SK-N-SH (cell line): Measurements from ENCODE around the gene NKX6-2. TPM values are rescaled to one million over a fixed set of nuclear protein-coding genes. Genes with fewer than 3 reads are reported as not detected.

Experiments
- CTCF ChIA-PET: fragments of 300-600, 350-600 bp; formaldehyde crosslinking; extraction: SDS; loops from one replicate; lab custom pipeline; 2021; lab: Yijun Ruan, JAX
- POLR2A ChIA-PET: fragments of 350-600 bp; sonication (Branson Sonifier 250); formaldehyde crosslinking; extraction: SDS; loops from one replicate; lab custom pipeline; 2020; ENCODE audit warnings: antibody characterized with exemption, inconsistent platforms; lab: Yijun Ruan, JAX
- DNase-seq: peaks from one replicate; pipeline ENCODE4 v3.0.0; 2012
- H2AFZ ChIP-seq: fragments of 200-600 bp; sonication (generic); 2 replicates; pipeline ENCODE4 v1.8.1; 2016; ENCODE audit warnings: antibody characterized with exemption, mild to moderate bottlenecking, low read depth
- H3F3A ChIP-seq: fragments of 200-600 bp; sonication (generic); replicated peaks from 2 replicates; pipeline ENCODE3; 2016; ENCODE audit warnings: antibody characterized with exemption, mild to moderate bottlenecking; ENCODE audit not compliant: insufficient read depth
- H3K27ac ChIP-seq, 2 experiments: fragments of 200-500 bp in 1 of 2; fragments of 200-600 bp in 1 of 2; sonication (Bioruptor generic) in 1 of 2; sonication (generic), shearing (Covaris generic) in 1 of 2; 2 replicates each; pipeline versions ENCODE4 v1.5.1 to v1.6.1; 2014 to 2016; ENCODE audit warnings: low read depth in 2 of 2, inconsistent platforms in 1 of 2, low read length in 1 of 2, mild to moderate bottlenecking in 1 of 2, mixed read lengths in 1 of 2
- H3K27me3 ChIP-seq: fragments of 200-600 bp; sonication (generic), shearing (Covaris generic); 2 replicates; pipeline ENCODE4 v1.6.1; 2016; ENCODE audit warnings: mixed run types; ENCODE audit not compliant: insufficient read depth
- H3K36me3 ChIP-seq, 2 experiments: fragments of 200-500 bp in 1 of 2; fragments of 200-600 bp in 1 of 2; sonication (Bioruptor generic) in 1 of 2; sonication (generic) in 1 of 2; replicated peaks in 1 of 2; 2 replicates each; pipeline versions ENCODE3 to v1.5.1; 2014 to 2016; ENCODE audit warnings: low read length in 1 of 2, mild to moderate bottlenecking in 1 of 2; ENCODE audit not compliant: insufficient read depth in 2 of 2, control insufficient read depth in 1 of 2
- H3K4me1 ChIP-seq, 2 experiments: fragments of 200-500 bp in 1 of 2; fragments of 200-600 bp in 1 of 2; sonication (Bioruptor generic) in 1 of 2; sonication (generic), shearing (Covaris generic) in 1 of 2; 2 replicates each; pipeline versions ENCODE4 v1.5.1 to v1.6.1; 2014 to 2016; ENCODE audit warnings: low read depth in 1 of 2, low read length in 1 of 2, mixed run types in 1 of 2; ENCODE audit not compliant: insufficient read depth in 2 of 2, control insufficient read depth in 1 of 2
- H3K4me2 ChIP-seq: fragments of 200-600 bp; sonication (generic), shearing (Covaris generic); 2 replicates; pipeline ENCODE4 v1.6.1; 2017; ENCODE audit warnings: mixed run types
- H3K4me3 ChIP-seq, 2 experiments: fragments of 200-500 bp in 1 of 2; fragments of 200-600 bp in 1 of 2; sonication (Bioruptor generic) in 1 of 2; sonication (generic), shearing (Covaris generic) in 1 of 2; 2 replicates each; pipeline versions ENCODE4 v1.5.1 to v1.8.1; 2014 to 2016; ENCODE audit warnings: low read depth in 2 of 2, inconsistent platforms in 1 of 2, low read length in 1 of 2, mild to moderate bottlenecking in 1 of 2, mixed read lengths in 1 of 2, moderate library complexity in 1 of 2
- H3K79me2 ChIP-seq: fragments of 200-600 bp; sonication (generic); 2 replicates; pipeline ENCODE4 v1.8.1; 2017; ENCODE audit warnings: mild to moderate bottlenecking; ENCODE audit not compliant: insufficient read depth
- H3K9ac ChIP-seq: fragments of 200-600 bp; sonication (generic); 2 replicates; pipeline ENCODE4 v1.6.1; 2017; ENCODE audit warnings: mixed run types
- H3K9me2 ChIP-seq: fragments of 200-600 bp; sonication (generic); 2 replicates; pipeline ENCODE4 v1.6.1; 2017; ENCODE audit warnings: mixed run types
- H3K9me3 ChIP-seq: fragments of 200-600 bp; sonication (generic); 2 replicates; pipeline ENCODE4 v1.6.1; 2017; ENCODE audit warnings: mixed run types, mild to moderate bottlenecking, moderate library complexity
- H4K20me1 ChIP-seq: fragments of 200-600 bp; sonication (generic); 2 replicates; pipeline ENCODE4 v1.6.1; 2017; ENCODE audit warnings: mild to moderate bottlenecking, mixed run types; ENCODE audit not compliant: insufficient read depth
- CHD2 ChIP-seq: fragments of 150-350 bp; IDR thresholded peaks from 2 replicates; pipeline ENCODE4 v1.6.1; 2018; ENCODE audit warnings: low read length; ENCODE audit not compliant: partially characterized antibody
- ELF1 ChIP-seq: IDR thresholded peaks from 2 replicates; pipeline ENCODE4 v1.4.0; 2012
- EZH2phosphoT487 ChIP-seq: fragments of 200-600 bp; sonication (generic); IDR thresholded peaks from 2 replicates; pipeline ENCODE4 v1.6.1; 2017; ENCODE audit warnings: low read depth, mixed run types, mild to moderate bottlenecking, antibody characterized with exemption, moderate library complexity, borderline replicate concordance
- FOSL2 ChIP-seq: IDR thresholded peaks from 2 replicates; pipeline ENCODE4 v1.4.0; 2012; ENCODE audit warnings: low read depth, mild to moderate bottlenecking, moderate library complexity, borderline replicate concordance
- FOXJ3 ChIP-seq: sonication (generic); formaldehyde crosslinking; IDR thresholded peaks from 2 replicates; pipeline ENCODE4 v1.5.1; 2020; ENCODE audit warnings: mild to moderate bottlenecking, missing genetic modification reagents
- GATA2 ChIP-seq: sonication (generic); formaldehyde crosslinking; IDR thresholded peaks from 2 replicates; pipeline ENCODE4 v1.5.0; 2020; ENCODE audit warnings: mild to moderate bottlenecking, missing genetic modification reagents
- MXI1 ChIP-seq: IDR thresholded peaks from 2 replicates; pipeline ENCODE4 v1.6.1; 2012; ENCODE audit warnings: mild to moderate bottlenecking, low read depth, low read length, improper control_type of control experiment
- NFIC ChIP-seq: IDR thresholded peaks from 2 replicates; pipeline ENCODE4 v1.4.0; 2012; ENCODE audit warnings: borderline replicate concordance
- RAD21 ChIP-seq: IDR thresholded peaks from 2 replicates; pipeline ENCODE4 v1.6.1; 2012; ENCODE audit warnings: mild to moderate bottlenecking, low read length
- RCOR1 ChIP-seq: fragments of 150-350 bp; IDR thresholded peaks from 2 replicates; pipeline ENCODE4 v1.6.1; 2017; ENCODE audit warnings: antibody characterized with exemption, low read length
- RXRA ChIP-seq: IDR thresholded peaks from 2 replicates; pipeline ENCODE4 v1.4.0; 2012; ENCODE audit warnings: low read depth, mild to moderate bottlenecking, borderline replicate concordance
- TAF1 ChIP-seq: IDR thresholded peaks from 2 replicates; pipeline ENCODE4 v1.6.1; 2012; ENCODE audit warnings: low read depth, mild to moderate bottlenecking, low read length, moderate library complexity, borderline replicate concordance
- YY1 ChIP-seq: IDR thresholded peaks from 2 replicates; pipeline ENCODE4 v1.4.0; 2012; ENCODE audit warnings: low read depth, mild to moderate bottlenecking
- WGBS: methylation state at CpG from one replicate; pipeline ENCODE4 v1.1.6; 2017; ENCODE audit warnings: low lambda C conversion rate; 5-methylcytosine and 5-hydroxymethylcytosine counted together
- polyA plus RNA-seq, 3 experiments: library from polyadenylated mRNA; depleted of rRNA; stranded (reverse); fragments of >200 nt; gene quantifications; 2 replicates each; pipeline ENCODE4 v1.2.3, GENCODE V29; 2012
- TF ChIP-seq, protein P1 (sequence below): fragments of 150-350 bp; IDR thresholded peaks from 2 replicates; pipeline ENCODE4 v1.6.1; 2017; ENCODE audit warnings: antibody characterized with exemption, low read length, low read depth, borderline replicate concordance
- TF ChIP-seq, protein P2 (sequence below): IDR thresholded peaks from 2 replicates; pipeline ENCODE4 v1.4.0; 2012; ENCODE audit warnings: low read depth, borderline replicate concordance
- TF ChIP-seq, protein P3 (sequence below): fragments of 150-350 bp; IDR thresholded peaks from 2 replicates; pipeline ENCODE4 v1.6.1; 2016; ENCODE audit warnings: mild to moderate bottlenecking, low read depth, low read length
- TF ChIP-seq, protein P4 (sequence below): fragments of 200-600 bp; sonication (generic); IDR thresholded peaks from 2 replicates; pipeline ENCODE4 v1.6.1; 2017; ENCODE audit warnings: antibody characterized with exemption, mild to moderate bottlenecking, moderate library complexity
- TF ChIP-seq, protein P5 (sequence below): IDR thresholded peaks from 2 replicates; pipeline ENCODE4 v1.4.0; 2012; ENCODE audit warnings: low read depth
- TF ChIP-seq, protein P6 (sequence below): IDR thresholded peaks from 2 replicates; pipeline ENCODE4 v1.4.0; 2012; ENCODE audit warnings: low read depth, borderline replicate concordance

NKX6-2 gene
- polyA plus RNA-seq, 1 of the 3 experiments (the other 2 are of a cell fraction), result not detected

DNA sequence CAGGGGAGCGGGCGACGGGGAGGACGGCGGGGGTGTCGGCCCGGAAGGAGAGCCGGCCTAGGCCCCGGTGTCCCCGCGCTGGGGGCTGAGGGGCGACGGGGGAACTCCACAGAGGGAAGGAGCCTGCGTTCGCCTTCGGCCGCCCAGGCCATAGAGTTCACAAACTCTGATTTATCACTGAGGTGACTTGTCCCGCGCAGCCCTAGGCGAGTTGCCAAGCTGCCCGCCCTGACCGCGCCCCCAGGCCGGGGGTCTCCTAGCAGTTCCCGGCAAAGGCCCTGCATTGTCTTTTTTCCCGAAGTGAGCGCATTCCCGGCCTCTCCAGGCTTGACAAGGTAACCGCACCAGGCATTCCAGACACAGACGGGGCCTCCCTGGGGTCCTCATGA, 2.9 kb upstream of the NKX6-2 start:
- Histone ChIP-seq H2AFZ (no peak overlapping the region), H3K4me1 (peaks cover 0 to 2% of the 10 kb centered on the region in 2 experiments; a peak in 1 of 4 replicates), H3K36me3 (no peaks in the 10 kb centered on the region), H3K4me3 (no peak overlapping the region)
- no peak for DNase-seq
- WGBS, result no CpG with 5 or more reads among the region's 30 CpGs
- TF ChIP-seq GATA2 (CRISPR knock-in tag), result no peak
- TF ChIP-seq, protein P1, sequence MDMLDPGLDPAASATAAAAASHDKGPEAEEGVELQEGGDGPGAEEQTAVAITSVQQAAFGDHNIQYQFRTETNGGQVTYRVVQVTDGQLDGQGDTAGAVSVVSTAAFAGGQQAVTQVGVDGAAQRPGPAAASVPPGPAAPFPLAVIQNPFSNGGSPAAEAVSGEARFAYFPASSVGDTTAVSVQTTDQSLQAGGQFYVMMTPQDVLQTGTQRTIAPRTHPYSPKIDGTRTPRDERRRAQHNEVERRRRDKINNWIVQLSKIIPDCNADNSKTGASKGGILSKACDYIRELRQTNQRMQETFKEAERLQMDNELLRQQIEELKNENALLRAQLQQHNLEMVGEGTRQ, result no peak
- no peak for TF ChIP-seq TAF1
- no peak for TF ChIP-seq FOSL2
- TF ChIP-seq RCOR1, result no peak
- TF ChIP-seq CHD2, result no peak
- TF ChIP-seq MXI1, result no peak
- no peak for TF ChIP-seq RAD21
- TF ChIP-seq EZH2phosphoT487, result no peak
- TF ChIP-seq YY1, result no peak
- TF ChIP-seq, protein P2, sequence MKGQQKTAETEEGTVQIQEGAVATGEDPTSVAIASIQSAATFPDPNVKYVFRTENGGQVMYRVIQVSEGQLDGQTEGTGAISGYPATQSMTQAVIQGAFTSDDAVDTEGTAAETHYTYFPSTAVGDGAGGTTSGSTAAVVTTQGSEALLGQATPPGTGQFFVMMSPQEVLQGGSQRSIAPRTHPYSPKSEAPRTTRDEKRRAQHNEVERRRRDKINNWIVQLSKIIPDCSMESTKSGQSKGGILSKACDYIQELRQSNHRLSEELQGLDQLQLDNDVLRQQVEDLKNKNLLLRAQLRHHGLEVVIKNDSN, result no peak
- TF ChIP-seq, protein P3, sequence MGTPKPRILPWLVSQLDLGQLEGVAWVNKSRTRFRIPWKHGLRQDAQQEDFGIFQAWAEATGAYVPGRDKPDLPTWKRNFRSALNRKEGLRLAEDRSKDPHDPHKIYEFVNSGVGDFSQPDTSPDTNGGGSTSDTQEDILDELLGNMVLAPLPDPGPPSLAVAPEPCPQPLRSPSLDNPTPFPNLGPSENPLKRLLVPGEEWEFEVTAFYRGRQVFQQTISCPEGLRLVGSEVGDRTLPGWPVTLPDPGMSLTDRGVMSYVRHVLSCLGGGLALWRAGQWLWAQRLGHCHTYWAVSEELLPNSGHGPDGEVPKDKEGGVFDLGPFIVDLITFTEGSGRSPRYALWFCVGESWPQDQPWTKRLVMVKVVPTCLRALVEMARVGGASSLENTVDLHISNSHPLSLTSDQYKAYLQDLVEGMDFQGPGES, result no peak
- TF ChIP-seq RXRA, result no peak
- TF ChIP-seq NFIC, result no peak
- no peak for TF ChIP-seq FOXJ3 (CRISPR knock-in tag)
- TF ChIP-seq ELF1, result no peak
- TF ChIP-seq, protein P4, sequence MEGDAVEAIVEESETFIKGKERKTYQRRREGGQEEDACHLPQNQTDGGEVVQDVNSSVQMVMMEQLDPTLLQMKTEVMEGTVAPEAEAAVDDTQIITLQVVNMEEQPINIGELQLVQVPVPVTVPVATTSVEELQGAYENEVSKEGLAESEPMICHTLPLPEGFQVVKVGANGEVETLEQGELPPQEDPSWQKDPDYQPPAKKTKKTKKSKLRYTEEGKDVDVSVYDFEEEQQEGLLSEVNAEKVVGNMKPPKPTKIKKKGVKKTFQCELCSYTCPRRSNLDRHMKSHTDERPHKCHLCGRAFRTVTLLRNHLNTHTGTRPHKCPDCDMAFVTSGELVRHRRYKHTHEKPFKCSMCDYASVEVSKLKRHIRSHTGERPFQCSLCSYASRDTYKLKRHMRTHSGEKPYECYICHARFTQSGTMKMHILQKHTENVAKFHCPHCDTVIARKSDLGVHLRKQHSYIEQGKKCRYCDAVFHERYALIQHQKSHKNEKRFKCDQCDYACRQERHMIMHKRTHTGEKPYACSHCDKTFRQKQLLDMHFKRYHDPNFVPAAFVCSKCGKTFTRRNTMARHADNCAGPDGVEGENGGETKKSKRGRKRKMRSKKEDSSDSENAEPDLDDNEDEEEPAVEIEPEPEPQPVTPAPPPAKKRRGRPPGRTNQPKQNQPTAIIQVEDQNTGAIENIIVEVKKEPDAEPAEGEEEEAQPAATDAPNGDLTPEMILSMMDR, result no peak
- TF ChIP-seq, protein P5, sequence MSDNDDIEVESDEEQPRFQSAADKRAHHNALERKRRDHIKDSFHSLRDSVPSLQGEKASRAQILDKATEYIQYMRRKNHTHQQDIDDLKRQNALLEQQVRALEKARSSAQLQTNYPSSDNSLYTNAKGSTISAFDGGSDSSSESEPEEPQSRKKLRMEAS, result no peak
- TF ChIP-seq, protein P6, sequence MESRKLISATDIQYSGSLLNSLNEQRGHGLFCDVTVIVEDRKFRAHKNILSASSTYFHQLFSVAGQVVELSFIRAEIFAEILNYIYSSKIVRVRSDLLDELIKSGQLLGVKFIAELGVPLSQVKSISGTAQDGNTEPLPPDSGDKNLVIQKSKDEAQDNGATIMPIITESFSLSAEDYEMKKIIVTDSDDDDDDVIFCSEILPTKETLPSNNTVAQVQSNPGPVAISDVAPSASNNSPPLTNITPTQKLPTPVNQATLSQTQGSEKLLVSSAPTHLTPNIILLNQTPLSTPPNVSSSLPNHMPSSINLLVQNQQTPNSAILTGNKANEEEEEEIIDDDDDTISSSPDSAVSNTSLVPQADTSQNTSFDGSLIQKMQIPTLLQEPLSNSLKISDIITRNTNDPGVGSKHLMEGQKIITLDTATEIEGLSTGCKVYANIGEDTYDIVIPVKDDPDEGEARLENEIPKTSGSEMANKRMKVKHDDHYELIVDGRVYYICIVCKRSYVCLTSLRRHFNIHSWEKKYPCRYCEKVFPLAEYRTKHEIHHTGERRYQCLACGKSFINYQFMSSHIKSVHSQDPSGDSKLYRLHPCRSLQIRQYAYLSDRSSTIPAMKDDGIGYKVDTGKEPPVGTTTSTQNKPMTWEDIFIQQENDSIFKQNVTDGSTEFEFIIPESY, result no peak
- TF ChIP-seq, all 33 proteins: peak for 0
- Histone ChIP-seq H3K27ac (no peak overlapping the region), H3K9me2 (no peaks in the 10 kb centered on the region), H3K27me3 (peaks cover 57% of the 10 kb centered on the region), H3K4me2 (no peak overlapping the region), H4K20me1 (0 out of 2 replicates have a peak, but pooled peaks cover 4% of the 10 kb centered on the region), H3K9me3 (no peaks in the 10 kb centered on the region), H3K9ac (no peak overlapping the region), H3K79me2 (no peaks in the 10 kb centered on the region), H3F3A (no peaks in the 10 kb centered on the region)
- ChIA-PET CTCF (interaction anchor here (4.0 kb wide), 1 partner anchor 134 kb away, joined by 28 read pairs; no protein-coding TSS in a partner anchor), POLR2A (no interaction called here)
